Progenitor cell of endocrine pancreas (in vitro differentiated cells): Measurements from ENCODE around the gene DCUN1D2. TPM values are rescaled to one million over a fixed set of nuclear protein-coding genes. Genes with fewer than 3 reads are reported as not detected.

ENCODE experiments used
- DNase-seq: peaks from one replicate; pipeline ENCODE4 v3.0.0; 2021; ENCODE audit warnings: low spot score; ENCODE audit not compliant: unreplicated experiment
- H3K27ac Mint-ChIP-seq: 2 replicates; pipeline ENCODE4 v1.8.0; 2021; ENCODE audit warnings: mild to moderate bottlenecking, moderate library complexity, mixed read lengths
- H3K27me3 Mint-ChIP-seq: 2 replicates; pipeline ENCODE4 v1.8.0; 2021; ENCODE audit warnings: mixed read lengths
- H3K36me3 Mint-ChIP-seq: 2 replicates; pipeline ENCODE4 v1.8.0; 2022; ENCODE audit warnings: mixed read lengths; ENCODE audit not compliant: insufficient read depth
- H3K4me1 Mint-ChIP-seq: 2 replicates; pipeline ENCODE4 v1.8.0; 2021; ENCODE audit warnings: low read depth, mixed read lengths
- H3K4me3 Mint-ChIP-seq: 2 replicates; pipeline ENCODE4 v1.8.0; 2021; ENCODE audit warnings: low read depth, mild to moderate bottlenecking, moderate library complexity, mixed read lengths
- H3K9me3 Mint-ChIP-seq: 2 replicates; pipeline ENCODE4 v1.8.0; 2021; ENCODE audit warnings: low read depth, mixed read lengths
- total RNA-seq: library from RNA; stranded (reverse); gene quantifications from 2 replicates; pipeline ENCODE4 v1.2.1, GENCODE V29; 2021
- TF ChIP-seq, protein P1 (sequence below): fragments of 200-600 bp; sonication (generic); IDR thresholded peaks from one replicate; pipeline ENCODE4 v1.5.0; 2021; ENCODE audit warnings: antibody characterized with exemption, mild to moderate bottlenecking; ENCODE audit not compliant: unreplicated experiment

Gene DCUN1D2
- total RNA-seq, 1 donor from 2014 or later, result 51.2 TPM

GRCh38 chr13:113508521-113509254 lies 18.2 kb upstream of the DCUN1D2 start:
- H3K27me3 Mint-ChIP-seq, result no peaks in the 10 kb centered on the region
- TF ChIP-seq, protein P1, sequence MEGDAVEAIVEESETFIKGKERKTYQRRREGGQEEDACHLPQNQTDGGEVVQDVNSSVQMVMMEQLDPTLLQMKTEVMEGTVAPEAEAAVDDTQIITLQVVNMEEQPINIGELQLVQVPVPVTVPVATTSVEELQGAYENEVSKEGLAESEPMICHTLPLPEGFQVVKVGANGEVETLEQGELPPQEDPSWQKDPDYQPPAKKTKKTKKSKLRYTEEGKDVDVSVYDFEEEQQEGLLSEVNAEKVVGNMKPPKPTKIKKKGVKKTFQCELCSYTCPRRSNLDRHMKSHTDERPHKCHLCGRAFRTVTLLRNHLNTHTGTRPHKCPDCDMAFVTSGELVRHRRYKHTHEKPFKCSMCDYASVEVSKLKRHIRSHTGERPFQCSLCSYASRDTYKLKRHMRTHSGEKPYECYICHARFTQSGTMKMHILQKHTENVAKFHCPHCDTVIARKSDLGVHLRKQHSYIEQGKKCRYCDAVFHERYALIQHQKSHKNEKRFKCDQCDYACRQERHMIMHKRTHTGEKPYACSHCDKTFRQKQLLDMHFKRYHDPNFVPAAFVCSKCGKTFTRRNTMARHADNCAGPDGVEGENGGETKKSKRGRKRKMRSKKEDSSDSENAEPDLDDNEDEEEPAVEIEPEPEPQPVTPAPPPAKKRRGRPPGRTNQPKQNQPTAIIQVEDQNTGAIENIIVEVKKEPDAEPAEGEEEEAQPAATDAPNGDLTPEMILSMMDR, result no peak
- H3K4me3 Mint-ChIP-seq, result no peak overlapping the region
- no peaks in the 10 kb centered on the region for H3K4me1 Mint-ChIP-seq
- no peaks in the 10 kb centered on the region for H3K9me3 Mint-ChIP-seq
- H3K27ac Mint-ChIP-seq, result no peak overlapping the region
- peaks cover 18% of the 10 kb centered on the region for H3K36me3 Mint-ChIP-seq
- DNase-seq, result no peak

GRCh38 chr13:113507505-113508345 lies 17.2 kb upstream of the DCUN1D2 start:
- DNase-seq, result no peak
- no peak overlapping the region for H3K27ac Mint-ChIP-seq
- no peaks in the 10 kb centered on the region for H3K9me3 Mint-ChIP-seq
- H3K27me3 Mint-ChIP-seq, result no peaks in the 10 kb centered on the region
- TF ChIP-seq, protein P1, result no peak
- H3K4me3 Mint-ChIP-seq, result no peak overlapping the region
- H3K36me3 Mint-ChIP-seq, result peaks cover 18% of the 10 kb centered on the region
- H3K4me1 Mint-ChIP-seq, result no peaks in the 10 kb centered on the region

DNA sequence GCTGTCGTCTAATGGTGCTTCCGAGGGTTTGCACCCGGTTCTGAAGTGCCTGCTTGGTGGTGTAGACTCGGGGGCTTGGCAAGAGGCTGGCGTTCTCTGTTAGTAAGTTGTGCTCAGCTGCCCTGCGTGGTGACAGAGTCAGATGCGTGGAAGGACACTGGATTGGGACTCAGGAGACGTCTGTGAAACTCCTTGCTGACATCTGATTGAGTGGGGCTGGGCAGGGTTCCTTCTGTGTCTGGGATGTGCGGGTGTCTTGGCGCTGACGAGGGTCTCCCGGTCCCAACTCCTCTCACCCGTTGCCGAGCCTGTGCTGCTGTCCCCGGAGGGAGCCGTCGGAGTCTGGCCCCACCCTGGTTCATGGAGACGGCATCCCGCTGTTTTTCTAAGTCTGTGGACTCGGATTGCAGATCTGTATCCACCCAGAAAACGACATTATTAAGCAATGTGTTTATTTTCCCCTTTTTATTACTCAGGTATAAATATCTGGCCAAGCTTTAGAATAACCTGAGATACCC lies 16.4 kb upstream of the DCUN1D2 start:
- Mint-ChIP-seq H3K9me3 (no peaks in the 10 kb centered on the region), H3K27me3 (no peaks in the 10 kb centered on the region), H3K27ac (peak overlapping the region; percentile 62), H3K4me1 (no peaks in the 10 kb centered on the region), H3K36me3 (peaks cover 18% of the 10 kb centered on the region), H3K4me3 (no peak overlapping the region)
- TF ChIP-seq, protein P1, result no peak
- no peak for DNase-seq

DNA sequence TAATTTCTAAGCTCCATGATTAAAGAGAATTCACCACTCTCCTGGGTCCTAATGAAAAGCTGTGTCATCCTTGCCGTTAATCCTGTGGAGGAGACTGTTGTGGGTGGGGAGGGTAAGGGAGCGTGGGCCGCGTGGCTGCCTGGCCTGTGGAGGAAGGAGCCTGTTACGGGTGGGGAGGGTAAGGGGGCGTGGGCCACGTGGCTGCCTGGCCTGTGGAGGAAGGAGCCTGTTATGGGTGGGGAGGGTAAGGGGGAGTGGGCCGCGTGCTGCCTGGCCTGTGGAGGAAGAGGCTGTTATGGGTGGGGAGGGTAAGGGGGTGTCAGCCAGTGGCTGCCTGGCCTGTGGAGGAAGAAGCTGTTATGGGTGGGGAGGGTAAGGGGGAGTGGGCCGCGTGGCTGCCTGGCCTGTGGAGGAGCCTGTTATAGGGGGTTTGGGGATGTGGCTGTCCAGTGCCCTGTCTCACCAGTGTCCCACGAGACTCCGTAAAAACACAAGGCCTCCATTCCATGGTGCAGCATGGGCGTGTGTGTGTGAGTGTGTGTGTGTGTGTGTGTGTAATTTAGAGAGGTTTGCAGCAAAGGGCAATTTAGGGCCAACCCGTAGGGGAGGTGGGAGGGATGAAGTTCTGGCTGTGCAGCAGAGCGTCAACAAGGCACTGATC lies 15.6 kb upstream of the DCUN1D2 start:
- Mint-ChIP-seq H3K27ac (no peak overlapping the region), H3K9me3 (no peaks in the 10 kb centered on the region), H3K4me3 (no peak overlapping the region), H3K4me1 (no peaks in the 10 kb centered on the region), H3K36me3 (peaks cover 20% of the 10 kb centered on the region), H3K27me3 (no peaks in the 10 kb centered on the region)
- DNase-seq, result no peak
- TF ChIP-seq, protein P1, result no peak

- Mint-ChIP-seq H3K36me3 (peaks cover 23% of the 10 kb centered on the region), H3K9me3 (no peaks in the 10 kb centered on the region), H3K27ac (no peak overlapping the region), H3K27me3 (no peaks in the 10 kb centered on the region), H3K4me1 (no peaks in the 10 kb centered on the region), H3K4me3 (no peak overlapping the region)
- no peak for DNase-seq
- TF ChIP-seq, protein P1, result no peak
These were observed 12.2 kb upstream of the DCUN1D2 start for GRCh38 chr13:113502686-113503085.
